Liver (tissue), 9 donors: ENCODE data around the gene ZNF835. TPM values are rescaled to one million over a fixed set of nuclear protein-coding genes. Genes with fewer than 3 reads are reported as not detected.

Experiments used
- DNase-seq: peaks from one replicate; pipeline ENCODE4 v3.0.0-alpha.2; 2017; ENCODE audit warnings: low spot score
- H3K27ac ChIP-seq, 2 donors: one replicate each; pipeline ENCODE4 v1.7.0; 2013; ENCODE audit warnings: inconsistent platforms in 2 of 2, low read length in 2 of 2, control low read depth in 1 of 2, low read depth in 1 of 2, mild to moderate bottlenecking in 1 of 2
- H3K27me3 ChIP-seq, 4 donors: one replicate each; pipeline versions ENCODE4 v1.6.1 to v1.7.0; 2013; ENCODE audit warnings: low read length in 3 of 4, inconsistent platforms in 1 of 4, mild to moderate bottlenecking in 1 of 4, moderate library complexity in 1 of 4; ENCODE audit not compliant: control insufficient read depth in 4 of 4, insufficient read depth in 4 of 4
- H3K36me3 ChIP-seq, 4 donors: one replicate each; pipeline versions ENCODE4 v1.6.1 to v1.7.0; 2013; ENCODE audit warnings: low read length in 3 of 4, mild to moderate bottlenecking in 3 of 4, low read depth in 1 of 4, moderate library complexity in 1 of 4; ENCODE audit not compliant: control insufficient read depth in 4 of 4, insufficient read depth in 3 of 4
- H3K4me1 ChIP-seq, 4 donors: one replicate each; pipeline versions ENCODE4 v1.6.1 to v1.7.0; 2013; ENCODE audit warnings: low read length in 3 of 4, mild to moderate bottlenecking in 3 of 4, moderate library complexity in 1 of 4; ENCODE audit not compliant: control insufficient read depth in 4 of 4, insufficient read depth in 4 of 4
- H3K4me3 ChIP-seq, 3 donors: one replicate each; pipeline versions ENCODE4 v1.6.1 to v1.7.0; 2013; ENCODE audit warnings: low read length in 3 of 3, control low read depth in 1 of 3, low read depth in 1 of 3, mild to moderate bottlenecking in 1 of 3
- H3K9ac ChIP-seq, 2 donors: one replicate each; pipeline ENCODE4 v1.7.0; 2013; ENCODE audit warnings: low read length in 2 of 2, mild to moderate bottlenecking in 2 of 2, moderate library complexity in 2 of 2, control low read depth in 1 of 2, low read depth in 1 of 2
- H3K9me3 ChIP-seq, 4 donors: one replicate each; pipeline versions ENCODE4 v1.6.1 to v1.7.0; 2013; ENCODE audit warnings: low read length in 3 of 4; ENCODE audit not compliant: control insufficient read depth in 4 of 4
- ATF3 ChIP-seq: IDR thresholded peaks from 2 replicates; pipeline ENCODE4 v1.6.1; 2016; ENCODE audit warnings: antibody characterized with exemption
- CTCF ChIP-seq: fragments of 150-350 bp; IDR thresholded peaks from 2 replicates; pipeline ENCODE4 v1.5.1; 2017; ENCODE audit warnings: improper control_type of control experiment, low read depth, low read length; ENCODE audit not compliant: missing input control
- EGR1 ChIP-seq, 2 donors: IDR thresholded peaks; 2 replicates each; pipeline ENCODE4 v1.6.1; 2016 to 2018; ENCODE audit warnings: antibody characterized with exemption in 2 of 2, low read depth in 2 of 2
- FOXA1 ChIP-seq: IDR thresholded peaks from 2 replicates; pipeline ENCODE4 v1.6.1; 2016; ENCODE audit warnings: antibody characterized with exemption
- FOXA2 ChIP-seq: IDR thresholded peaks from 2 replicates; pipeline ENCODE4 v1.6.1; 2016; ENCODE audit warnings: antibody characterized with exemption
- GABPA ChIP-seq, 2 donors: IDR thresholded peaks in 1 of 2; conservative IDR thresholded peaks in 1 of 2; 2 replicates each; pipeline ENCODE4 v1.6.1; 2016; ENCODE audit warnings: antibody characterized with exemption in 2 of 2, mild to moderate bottlenecking in 1 of 2, moderate library complexity in 1 of 2
- HNF4A ChIP-seq, 2 donors: conservative IDR thresholded peaks; 2 replicates each; pipeline ENCODE4 v1.6.1; 2016; ENCODE audit warnings: antibody characterized with exemption in 2 of 2, mild to moderate bottlenecking in 2 of 2
- HNF4G ChIP-seq: IDR thresholded peaks from 2 replicates; pipeline ENCODE4 v1.6.1; 2016; ENCODE audit warnings: antibody characterized with exemption
- JUND ChIP-seq, 2 donors: IDR thresholded peaks; 2 replicates each; pipeline ENCODE4 v1.6.1; 2016; ENCODE audit warnings: antibody characterized with exemption in 2 of 2
- MAX ChIP-seq: IDR thresholded peaks from 2 replicates; pipeline ENCODE4 v1.6.1; 2016; ENCODE audit warnings: antibody characterized with exemption
- NR2F2 ChIP-seq: IDR thresholded peaks from 2 replicates; pipeline ENCODE4 v1.6.1; 2016; ENCODE audit warnings: antibody characterized with exemption
- RAD21 ChIP-seq, 2 donors: IDR thresholded peaks; 2 replicates each; pipeline ENCODE4 v1.6.1; 2016; ENCODE audit warnings: antibody characterized with exemption in 2 of 2, mild to moderate bottlenecking in 2 of 2
- REST ChIP-seq: IDR thresholded peaks from 2 replicates; pipeline ENCODE4 v1.6.1; 2016; ENCODE audit warnings: antibody characterized with exemption, mild to moderate bottlenecking
- RXRA ChIP-seq, 2 donors: IDR thresholded peaks; 2 replicates each; pipeline ENCODE4 v1.6.1; 2017 to 2018; ENCODE audit warnings: antibody characterized with exemption in 2 of 2, mild to moderate bottlenecking in 1 of 2
- SP1 ChIP-seq: IDR thresholded peaks from 2 replicates; pipeline ENCODE4 v1.6.1; 2018; ENCODE audit warnings: antibody characterized with exemption, mild to moderate bottlenecking
- TAF1 ChIP-seq: conservative IDR thresholded peaks from 2 replicates; pipeline ENCODE4 v1.6.1; 2016; ENCODE audit warnings: antibody characterized with exemption, mild to moderate bottlenecking
- YY1 ChIP-seq: IDR thresholded peaks from 2 replicates; pipeline ENCODE4 v1.6.1; 2016; ENCODE audit warnings: antibody characterized with exemption, mild to moderate bottlenecking
- ZBTB33 ChIP-seq: IDR thresholded peaks from 2 replicates; pipeline ENCODE4 v1.6.1; 2016; ENCODE audit warnings: antibody characterized with exemption
- WGBS: extraction: QIAGEN DNeasy Blood & Tissue Kit; methylation state at CpG from one replicate; pipeline ENCODE4 v1.1.7; 2013; 5-methylcytosine and 5-hydroxymethylcytosine counted together
- polyA plus RNA-seq, 2 donors: library from polyadenylated mRNA; stranded (reverse) in 1 of 2; unstranded in 1 of 2; fragments of 200-250 nt in 1 of 2; fragments of >200 nt in 1 of 2; fragmentation: Nextera tagmentation in 1 of 2; extraction: Ambion mirVana in 1 of 2; gene quantifications; one replicate each; pipeline versions ENCODE4 v1.2.1 to v1.2.3, GENCODE V29; 2013 to 2015
- total RNA-seq, 2 donors: library from RNA; depleted of rRNA; stranded (reverse); fragments of >200 nt; gene quantifications; one replicate each; pipeline ENCODE4 v1.2.3, GENCODE V29; 2014
- donor health status: healthy.
- donor health status: healthy.
- donor health status: healthy.
- donor health status: healthy.
- donor health status: healthy.

ZNF835 gene
- total and polyA plus RNA-seq, 4 donors, result 0.19 to 2.3 (median 0.76) TPM

GRCh38 chr19:56633021-56633420 lies 38.5 kb downstream of the ZNF835 start:
- Histone ChIP-seq H3K4me1 (no peaks in the 10 kb centered on the region), H3K27ac (no peak overlapping the region), H3K9me3 (peaks cover 24 to 51% (median 33%) of the 10 kb centered on the region in 4 donors), H3K4me3 (no peak overlapping the region), H3K9ac (no peak overlapping the region), H3K36me3 (no peaks in the 10 kb centered on the region), H3K27me3 (no peaks in the 10 kb centered on the region)
- DNase-seq, result no peak
- 16% methylated on average over 1 of the region's 1 CpG for WGBS
- TF ChIP-seq CTCF (no peak), REST (no peak), HNF4G (no peak), JUND (IDR thresholded peaks at IDR 0.05) (no peak), ATF3 (no peak), SP1 (no peak), HNF4A (conservative IDR thresholded peaks at IDR 0.05) (no peak), EGR1 (IDR thresholded peaks at IDR 0.05; ENCODE audit: low read depth in 2 of 2) (no peak), RAD21 (IDR thresholded peaks at IDR 0.05) (no peak), NR2F2 (no peak), ZBTB33 (no peak), FOXA1 (no peak), YY1 (no peak), RXRA (IDR thresholded peaks at IDR 0.05) (no peak), MAX (no peak), TAF1 (no peak), FOXA2 (no peak), GABPA (IDR thresholded peaks at IDR 0.05 in 1 of 2, conservative IDR thresholded peaks at IDR 0.05 in 1 of 2) (no peak)
